IgD-negative memory B cell (primary cell): Measurements from ENCODE around the gene BACE1-AS. TPM values are rescaled to one million over a fixed set of nuclear protein-coding genes. Genes with fewer than 3 reads are reported as not detected.
A peak's percentile ranks its signal among the peaks of the same experiment; 100 is the strongest.

ENCODE experiments used
- H3K27ac Mint-ChIP-seq, 3 donors: one replicate each; pipeline ENCODE4 v1.8.0; 2020 to 2022; ENCODE audit warnings: mild to moderate bottlenecking in 3 of 3, mixed read lengths in 3 of 3, moderate library complexity in 1 of 3
- H3K27me3 Mint-ChIP-seq: one replicate; pipeline ENCODE4 v1.8.0; 2021; ENCODE audit warnings: mixed read lengths
- H3K36me3 Mint-ChIP-seq: one replicate; pipeline ENCODE4 v1.8.0; 2020; ENCODE audit warnings: mild to moderate bottlenecking, mixed read lengths
- H3K4me1 Mint-ChIP-seq, 3 donors: one replicate each; pipeline ENCODE4 v1.8.0; 2020 to 2022; ENCODE audit warnings: mixed read lengths in 3 of 3, mild to moderate bottlenecking in 1 of 3
- H3K4me3 Mint-ChIP-seq, 4 donors: one replicate each; pipeline ENCODE4 v1.8.0; 2020 to 2022; ENCODE audit warnings: mild to moderate bottlenecking in 4 of 4, mixed read lengths in 4 of 4, moderate library complexity in 3 of 4
- H3K9me3 Mint-ChIP-seq, 3 donors: one replicate each; pipeline ENCODE4 v1.8.0; 2020 to 2021; ENCODE audit warnings: mixed read lengths in 3 of 3, mild to moderate bottlenecking in 1 of 3
- polyA plus RNA-seq: library from polyadenylated mRNA; unstranded; fragments of 300-500 nt; fragmentation: Illumina TruSeq; gene quantifications from one replicate; pipeline ENCODE4 v1.2.3, GENCODE V29; 2021

BACE1-AS gene
- polyA plus RNA-seq, 1 donor from 2014 or later: 0.59 TPM

DNA sequence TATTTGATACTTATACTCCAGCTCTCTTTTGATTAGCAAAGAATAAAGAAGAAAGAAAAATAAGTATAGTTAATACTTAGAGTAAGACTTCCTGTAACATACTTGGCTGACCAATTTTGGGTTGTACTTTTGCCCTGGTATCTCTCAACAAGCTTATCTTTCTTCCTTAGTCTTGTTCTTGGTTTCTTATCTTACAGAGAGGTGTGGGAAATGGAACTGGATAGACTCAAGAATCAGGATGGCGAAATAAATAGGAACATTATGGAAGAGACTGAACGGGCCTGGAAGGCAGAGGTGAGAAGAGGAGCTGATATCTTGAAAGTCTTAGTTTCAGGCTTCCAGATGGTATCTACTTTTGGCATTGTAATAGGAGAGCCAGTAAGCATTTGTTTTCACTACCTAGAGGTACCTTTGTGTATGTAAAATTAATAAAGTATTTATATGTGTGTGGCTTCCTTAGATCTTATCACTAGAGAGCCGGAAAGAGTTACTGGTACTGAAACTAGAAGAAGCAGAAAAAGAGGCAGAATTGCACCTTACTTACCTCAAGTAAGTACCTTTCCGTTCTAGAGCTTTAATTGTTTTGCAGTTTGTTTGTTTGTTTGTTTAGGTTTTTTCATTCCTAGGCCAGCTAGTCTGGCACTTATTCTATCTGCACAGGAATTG is 11.3 kb upstream of the BACE1-AS start:
- Mint-ChIP-seq H3K4me3 (no peak overlapping the region), H3K27ac (peak overlapping the region in 2 of 3 donors; percentile 30 to 55), H3K4me1 (peaks cover 0 to 6% (median 2%) of the 10 kb centered on the region in 3 donors), H3K9me3 (no peaks in the 10 kb centered on the region), H3K27me3 (no peaks in the 10 kb centered on the region), H3K36me3 (peaks cover 6% of the 10 kb centered on the region)

- H3K36me3 Mint-ChIP-seq: peaks cover 6% of the 10 kb centered on the region
- peak overlapping the region in 1 of 4 donors; percentile 45 for H3K4me3 Mint-ChIP-seq
- no peaks in the 10 kb centered on the region for H3K27me3 Mint-ChIP-seq
- H3K4me1 Mint-ChIP-seq: peaks cover 0 to 2% (median 0%) of the 10 kb centered on the region in 3 donors
- no peaks in the 10 kb centered on the region for H3K9me3 Mint-ChIP-seq
- H3K27ac Mint-ChIP-seq: no peak overlapping the region
These were observed 10.0 kb upstream of the BACE1-AS start for GRCh38 chr11:117281159-117281558.

- H3K9me3 Mint-ChIP-seq: no peaks in the 10 kb centered on the region
- H3K27me3 Mint-ChIP-seq: no peaks in the 10 kb centered on the region
- no peak overlapping the region for H3K27ac Mint-ChIP-seq
- peaks cover 0 to 2% (median 0%) of the 10 kb centered on the region in 3 donors for H3K4me1 Mint-ChIP-seq
- H3K36me3 Mint-ChIP-seq: peaks cover 6% of the 10 kb centered on the region
- H3K4me3 Mint-ChIP-seq: no peak overlapping the region
These were observed 9.3 kb upstream of the BACE1-AS start for GRCh38 chr11:117281869-117282268.

GRCh38 chr11:117282956-117283355 is 8.2 kb upstream of the BACE1-AS start:
- Mint-ChIP-seq H3K36me3 (peaks cover 9% of the 10 kb centered on the region), H3K9me3 (no peaks in the 10 kb centered on the region), H3K27me3 (no peaks in the 10 kb centered on the region), H3K4me3 (no peak overlapping the region), H3K27ac (no peak overlapping the region), H3K4me1 (peaks cover 0 to 4% (median 0%) of the 10 kb centered on the region in 3 donors)

DNA sequence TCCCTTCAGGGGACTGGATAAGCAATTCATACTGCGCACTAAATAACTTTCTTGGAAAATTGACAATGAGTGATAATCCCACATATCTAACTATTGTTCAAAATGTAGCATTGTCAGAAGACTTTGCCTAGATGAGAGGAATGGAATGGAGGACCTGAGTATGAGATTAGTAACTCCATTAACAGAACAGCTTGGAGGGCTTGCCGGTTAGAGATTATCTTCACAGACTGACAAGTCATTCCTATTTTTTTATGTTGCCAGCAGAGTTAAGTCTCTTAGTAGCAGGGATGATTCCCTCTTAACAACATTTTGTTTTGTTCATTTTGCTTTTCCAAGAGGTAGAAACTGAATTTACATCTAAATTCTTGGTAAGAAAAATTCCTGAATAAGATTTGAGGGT is 7.1 kb upstream of the BACE1-AS start:
- no peak overlapping the region for H3K4me3 Mint-ChIP-seq
- H3K4me1 Mint-ChIP-seq: peaks cover 0 to 2% (median 0%) of the 10 kb centered on the region in 3 donors
- H3K9me3 Mint-ChIP-seq: no peaks in the 10 kb centered on the region
- peaks cover 9% of the 10 kb centered on the region for H3K36me3 Mint-ChIP-seq
- no peaks in the 10 kb centered on the region for H3K27me3 Mint-ChIP-seq
- H3K27ac Mint-ChIP-seq: no peak overlapping the region

GRCh38 chr11:117286588-117286987 is 4.6 kb upstream of the BACE1-AS start:
- no peak overlapping the region for H3K27ac Mint-ChIP-seq
- no peak overlapping the region for H3K4me3 Mint-ChIP-seq
- no peaks in the 10 kb centered on the region for H3K9me3 Mint-ChIP-seq
- peaks cover 0 to 2% (median 0%) of the 10 kb centered on the region in 3 donors for H3K4me1 Mint-ChIP-seq
- H3K36me3 Mint-ChIP-seq: peaks cover 10% of the 10 kb centered on the region
- H3K27me3 Mint-ChIP-seq: no peaks in the 10 kb centered on the region

GRCh38 chr11:117287668-117288067 is 3.5 kb upstream of the BACE1-AS start:
- H3K27me3 Mint-ChIP-seq: no peaks in the 10 kb centered on the region
- peaks cover 7% of the 10 kb centered on the region for H3K36me3 Mint-ChIP-seq
- H3K4me3 Mint-ChIP-seq: no peak overlapping the region
- H3K27ac Mint-ChIP-seq: no peak overlapping the region
- H3K4me1 Mint-ChIP-seq: peaks cover 0 to 2% (median 0%) of the 10 kb centered on the region in 3 donors
- no peaks in the 10 kb centered on the region for H3K9me3 Mint-ChIP-seq

GRCh38 chr11:117289795-117290194 is 1.4 kb upstream of the BACE1-AS start:
- Mint-ChIP-seq H3K9me3 (no peaks in the 10 kb centered on the region), H3K4me3 (no peak overlapping the region), H3K36me3 (peaks cover 7% of the 10 kb centered on the region), H3K4me1 (peaks cover 0 to 2% (median 0%) of the 10 kb centered on the region in 3 donors), H3K27ac (no peak overlapping the region), H3K27me3 (no peaks in the 10 kb centered on the region)

DNA sequence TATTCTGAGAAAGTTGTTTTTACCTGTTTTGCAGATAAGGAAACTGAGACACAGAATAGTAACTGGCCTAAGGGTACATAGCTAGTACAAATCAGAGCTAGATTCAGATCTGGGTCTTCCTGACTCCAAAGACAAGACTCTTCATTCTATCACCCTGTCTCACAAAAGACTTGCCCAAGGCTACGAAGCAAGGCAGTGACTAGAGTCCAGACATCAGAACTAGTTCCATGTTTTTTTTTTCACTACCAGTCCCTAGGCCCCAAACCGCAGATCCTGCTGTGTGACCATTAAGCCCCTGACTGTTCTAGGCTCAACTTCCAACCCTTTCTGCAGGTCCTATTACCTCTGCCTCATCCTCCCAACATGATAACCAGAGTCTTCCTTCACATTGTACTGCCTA is 1.5 kb downstream of the BACE1-AS start:
- H3K27ac Mint-ChIP-seq: no peak overlapping the region
- peaks cover 3% of the 10 kb centered on the region for H3K36me3 Mint-ChIP-seq
- H3K27me3 Mint-ChIP-seq: no peaks in the 10 kb centered on the region

GRCh38 chr11:117295438-117296137 is 4.4 kb downstream of the BACE1-AS start:
- H3K27ac Mint-ChIP-seq: no peak overlapping the region
- no peaks in the 10 kb centered on the region for H3K9me3 Mint-ChIP-seq

More for the DNA sequence above, 1.5 kb downstream of the BACE1-AS start:
- Mint-ChIP-seq H3K9me3 (no peaks in the 10 kb centered on the region), H3K4me1 (no peaks in the 10 kb centered on the region), H3K4me3 (no peak overlapping the region)

GRCh38 chr11:117296881-117297280 is 5.7 kb downstream of the BACE1-AS start:
- no peaks in the 10 kb centered on the region for H3K36me3 Mint-ChIP-seq
- no peaks in the 10 kb centered on the region for H3K9me3 Mint-ChIP-seq
- no peak overlapping the region for H3K27ac Mint-ChIP-seq
- peaks cover 6% of the 10 kb centered on the region for H3K27me3 Mint-ChIP-seq
- peaks cover 0 to 4% (median 0%) of the 10 kb centered on the region in 3 donors for H3K4me1 Mint-ChIP-seq
- H3K4me3 Mint-ChIP-seq: no peak overlapping the region

More at GRCh38 chr11:117295438-117296137, 4.4 kb downstream of the BACE1-AS start:
- Mint-ChIP-seq H3K36me3 (peaks cover 1% of the 10 kb centered on the region), H3K4me3 (no peak overlapping the region), H3K4me1 (peaks cover 0 to under 1% (median 0%) of the 10 kb centered on the region in 3 donors), H3K27me3 (peaks cover 1% of the 10 kb centered on the region)

- Mint-ChIP-seq H3K9me3 (no peaks in the 10 kb centered on the region), H3K4me1 (peaks cover 0 to 4% (median 0%) of the 10 kb centered on the region in 3 donors), H3K36me3 (no peaks in the 10 kb centered on the region), H3K27me3 (peaks cover 6% of the 10 kb centered on the region), H3K27ac (no peak overlapping the region), H3K4me3 (no peak overlapping the region)
These were observed 7.0 kb downstream of the BACE1-AS start for GRCh38 chr11:117298195-117298594.

DNA sequence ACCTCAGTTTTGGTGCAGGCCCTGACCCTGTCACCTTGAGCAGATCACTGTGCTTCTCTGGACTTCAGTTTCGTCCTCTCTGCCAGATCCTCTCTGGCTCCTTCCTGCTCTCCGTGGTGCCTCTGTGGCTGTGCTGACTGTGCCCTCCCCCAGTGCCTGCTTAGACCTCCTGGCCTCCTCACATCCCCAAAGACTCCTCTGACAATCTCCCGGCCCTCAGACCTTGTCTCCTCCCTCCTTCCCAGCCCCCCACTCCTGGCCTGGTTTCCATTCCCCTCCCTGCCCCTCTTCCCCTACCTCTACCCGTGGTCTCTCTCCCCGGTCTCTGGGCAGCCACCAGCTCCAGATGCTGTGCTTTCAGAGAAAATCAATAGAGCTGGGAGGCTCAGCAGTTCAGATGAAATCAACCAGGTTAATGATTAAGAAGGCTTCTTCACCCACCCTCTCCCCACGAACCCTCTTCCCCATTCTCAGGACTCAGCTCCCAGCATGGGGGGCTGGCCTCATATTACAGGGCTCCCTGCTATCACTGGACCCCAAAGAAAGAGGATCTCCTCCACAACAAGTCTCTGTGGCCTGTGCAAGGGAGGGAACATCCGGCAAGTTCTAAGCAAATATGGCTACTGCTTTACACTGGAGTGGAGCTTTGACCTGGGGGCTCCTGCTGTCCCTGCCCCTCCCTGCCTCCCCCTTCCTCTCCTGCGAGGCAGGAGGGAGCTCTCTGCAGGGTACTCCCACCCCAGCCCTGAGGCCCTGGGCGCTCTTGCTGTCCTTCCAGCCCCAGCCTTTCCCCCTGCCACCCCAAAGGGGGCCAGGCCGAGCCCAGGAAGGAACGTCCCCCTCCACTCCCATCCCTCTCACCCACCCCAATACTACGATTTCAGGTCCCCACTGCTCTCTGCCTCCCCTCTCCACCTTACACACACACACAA is 8.5 kb downstream of the BACE1-AS start:
- no peak overlapping the region for H3K4me3 Mint-ChIP-seq
- peak overlapping the region in 1 of 3 donors; percentile 43 for H3K27ac Mint-ChIP-seq
- H3K36me3 Mint-ChIP-seq: no peaks in the 10 kb centered on the region
- H3K27me3 Mint-ChIP-seq: peaks cover 6% of the 10 kb centered on the region
- peaks cover 0 to 4% (median 0%) of the 10 kb centered on the region in 3 donors for H3K4me1 Mint-ChIP-seq
- H3K9me3 Mint-ChIP-seq: no peaks in the 10 kb centered on the region

DNA sequence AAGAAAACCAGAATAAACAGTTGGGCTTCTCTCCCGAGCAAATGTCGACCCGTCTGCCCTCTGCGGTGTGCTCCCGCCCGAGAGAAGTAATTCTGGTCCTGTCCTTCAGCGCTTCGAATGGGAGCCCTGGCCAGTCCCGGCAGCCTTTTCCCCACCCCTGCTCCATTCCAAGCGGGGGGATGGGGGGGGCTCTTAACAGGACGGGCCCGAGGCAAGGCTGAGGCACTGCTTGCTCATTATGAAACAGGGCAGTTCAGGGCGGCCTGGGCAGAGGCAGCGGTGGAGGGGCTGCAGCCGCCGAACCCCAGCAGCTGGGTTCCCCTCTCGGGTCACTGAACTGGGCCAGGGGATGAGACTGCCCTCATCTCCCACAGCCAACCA is 9.1 kb downstream of the BACE1-AS start:
- H3K9me3 Mint-ChIP-seq: no peaks in the 10 kb centered on the region
- peaks cover 7% of the 10 kb centered on the region for H3K27me3 Mint-ChIP-seq
- no peaks in the 10 kb centered on the region for H3K36me3 Mint-ChIP-seq
- peaks cover 0 to 4% (median 0%) of the 10 kb centered on the region in 3 donors for H3K4me1 Mint-ChIP-seq
- H3K4me3 Mint-ChIP-seq: peak overlapping the region in 1 of 4 donors; percentile 27
- H3K27ac Mint-ChIP-seq: peak overlapping the region in 1 of 3 donors; percentile 7

DNA sequence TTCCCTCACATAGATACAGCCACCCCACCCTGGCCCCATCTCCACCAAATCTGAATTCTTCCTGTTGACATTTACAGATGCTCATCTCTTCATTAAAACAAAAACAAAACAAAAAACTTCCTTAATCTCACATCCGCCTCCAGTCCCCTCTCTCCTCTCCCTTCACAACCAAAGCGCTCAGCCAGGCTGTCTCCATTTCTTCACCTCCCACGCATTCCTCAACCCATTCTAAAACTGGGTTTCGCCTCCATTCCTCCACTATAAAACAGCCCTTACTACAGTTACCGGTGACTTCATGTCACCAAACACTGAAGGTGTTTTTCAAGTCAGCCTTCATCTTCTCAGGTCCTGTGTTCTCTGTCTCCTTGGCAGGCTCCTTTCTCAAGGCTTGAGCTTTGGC is 9.6 kb downstream of the BACE1-AS start:
- Mint-ChIP-seq H3K27ac (peak overlapping the region in 1 of 3 donors; percentile 7), H3K4me3 (no peak overlapping the region), H3K27me3 (peaks cover 10% of the 10 kb centered on the region), H3K36me3 (no peaks in the 10 kb centered on the region), H3K4me1 (peaks cover 0 to 4% (median 0%) of the 10 kb centered on the region in 3 donors), H3K9me3 (no peaks in the 10 kb centered on the region)
